C4-2B (cell line): ENCODE data around the gene DSCAML1.

Source experiments
- ZFX ChIP-seq: fragments of 450-650 bp; IDR thresholded peaks from 2 replicates; pipeline ENCODE4 v1.6.1; 2017
- TF ChIP-seq, protein P1 (sequence below): fragments of 450-650 bp; conservative IDR thresholded peaks from 2 replicates; pipeline ENCODE4 v1.5.1; 2017; ENCODE audit warnings: mild to moderate bottlenecking

DNA sequence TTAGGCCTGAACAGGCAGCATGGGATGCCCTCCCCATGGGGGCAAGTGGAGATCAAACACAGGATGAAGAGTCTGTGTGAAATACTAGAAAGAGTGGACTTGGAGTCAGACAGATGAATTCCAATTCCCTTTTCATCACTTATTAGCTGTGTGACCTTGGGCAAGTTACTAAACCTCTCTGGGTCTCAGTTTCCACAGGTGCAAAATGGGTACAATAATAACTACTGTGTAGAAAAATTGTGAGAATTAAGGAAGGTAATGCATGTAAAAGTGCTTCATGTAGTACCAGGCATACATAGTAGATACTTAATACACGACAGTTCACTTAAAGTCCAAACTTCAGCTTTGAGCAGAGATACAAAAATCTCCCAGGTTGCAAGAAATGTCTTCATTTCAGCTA is 176.4 kb downstream of the DSCAML1 start:
- TF ChIP-seq, protein P1, sequence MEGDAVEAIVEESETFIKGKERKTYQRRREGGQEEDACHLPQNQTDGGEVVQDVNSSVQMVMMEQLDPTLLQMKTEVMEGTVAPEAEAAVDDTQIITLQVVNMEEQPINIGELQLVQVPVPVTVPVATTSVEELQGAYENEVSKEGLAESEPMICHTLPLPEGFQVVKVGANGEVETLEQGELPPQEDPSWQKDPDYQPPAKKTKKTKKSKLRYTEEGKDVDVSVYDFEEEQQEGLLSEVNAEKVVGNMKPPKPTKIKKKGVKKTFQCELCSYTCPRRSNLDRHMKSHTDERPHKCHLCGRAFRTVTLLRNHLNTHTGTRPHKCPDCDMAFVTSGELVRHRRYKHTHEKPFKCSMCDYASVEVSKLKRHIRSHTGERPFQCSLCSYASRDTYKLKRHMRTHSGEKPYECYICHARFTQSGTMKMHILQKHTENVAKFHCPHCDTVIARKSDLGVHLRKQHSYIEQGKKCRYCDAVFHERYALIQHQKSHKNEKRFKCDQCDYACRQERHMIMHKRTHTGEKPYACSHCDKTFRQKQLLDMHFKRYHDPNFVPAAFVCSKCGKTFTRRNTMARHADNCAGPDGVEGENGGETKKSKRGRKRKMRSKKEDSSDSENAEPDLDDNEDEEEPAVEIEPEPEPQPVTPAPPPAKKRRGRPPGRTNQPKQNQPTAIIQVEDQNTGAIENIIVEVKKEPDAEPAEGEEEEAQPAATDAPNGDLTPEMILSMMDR: no peak
- TF ChIP-seq ZFX: no peak
